Uterus (tissue), 2 donors: Measurements from ENCODE around the gene RNFT2.

Experiments
- POLR2A ChIP-seq, 2 donors: fragments of 450-650 bp; IDR thresholded peaks; one replicate each; pipeline ENCODE4 v1.6.1; 2016; ENCODE audit warnings: antibody characterized with exemption in 2 of 2, mild to moderate bottlenecking in 1 of 2, moderate library complexity in 1 of 2
- TF ChIP-seq, protein P1 (sequence below), 4 experiments: fragments of 200-600 bp in 2 of 4; fragments of 450-650 bp in 2 of 4; sonication (generic) in 2 of 4; IDR thresholded peaks; one replicate each; pipeline ENCODE4 v1.5.1; 2016 to 2019; ENCODE audit warnings: antibody characterized with exemption in 4 of 4, mild to moderate bottlenecking in 2 of 4, moderate library complexity in 1 of 4

- TF ChIP-seq, protein P1, sequence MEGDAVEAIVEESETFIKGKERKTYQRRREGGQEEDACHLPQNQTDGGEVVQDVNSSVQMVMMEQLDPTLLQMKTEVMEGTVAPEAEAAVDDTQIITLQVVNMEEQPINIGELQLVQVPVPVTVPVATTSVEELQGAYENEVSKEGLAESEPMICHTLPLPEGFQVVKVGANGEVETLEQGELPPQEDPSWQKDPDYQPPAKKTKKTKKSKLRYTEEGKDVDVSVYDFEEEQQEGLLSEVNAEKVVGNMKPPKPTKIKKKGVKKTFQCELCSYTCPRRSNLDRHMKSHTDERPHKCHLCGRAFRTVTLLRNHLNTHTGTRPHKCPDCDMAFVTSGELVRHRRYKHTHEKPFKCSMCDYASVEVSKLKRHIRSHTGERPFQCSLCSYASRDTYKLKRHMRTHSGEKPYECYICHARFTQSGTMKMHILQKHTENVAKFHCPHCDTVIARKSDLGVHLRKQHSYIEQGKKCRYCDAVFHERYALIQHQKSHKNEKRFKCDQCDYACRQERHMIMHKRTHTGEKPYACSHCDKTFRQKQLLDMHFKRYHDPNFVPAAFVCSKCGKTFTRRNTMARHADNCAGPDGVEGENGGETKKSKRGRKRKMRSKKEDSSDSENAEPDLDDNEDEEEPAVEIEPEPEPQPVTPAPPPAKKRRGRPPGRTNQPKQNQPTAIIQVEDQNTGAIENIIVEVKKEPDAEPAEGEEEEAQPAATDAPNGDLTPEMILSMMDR (IDR thresholded peaks at IDR 0.05) = no peak
- no peak for TF ChIP-seq POLR2A (IDR thresholded peaks at IDR 0.05)
These were observed 159.4 kb downstream of the RNFT2 start for GRCh38 chr12:116897476-116897875.
